Mesenchymal stem cell (in vitro differentiated cells and primary cell): ENCODE data around the gene COQ8A.

ENCODE experiments used
- DNase-seq: peaks from one replicate; pipeline ENCODE4 v3.0.0-alpha.2; 2013
- H2AFZ ChIP-seq: one replicate; pipeline ENCODE4 v1.6.1; 2013; ENCODE audit warnings: low read depth, mild to moderate bottlenecking, control low read depth, inconsistent platforms, low read length, moderate library complexity
- H2AK5ac ChIP-seq: 2 replicates; pipeline ENCODE4 v1.6.1; 2013; ENCODE audit warnings: low read length, moderate library complexity, mild to moderate bottlenecking, inconsistent platforms; ENCODE audit not compliant: severe bottlenecking
- H2BK120ac ChIP-seq: one replicate; pipeline ENCODE4 v1.6.1; 2013; ENCODE audit warnings: low read depth, mild to moderate bottlenecking, inconsistent platforms, low read length, moderate library complexity
- H2BK12ac ChIP-seq, 2 experiments: one replicate each; pipeline ENCODE4 v1.6.1; 2013; ENCODE audit warnings: inconsistent platforms in 2 of 2, low read length in 2 of 2, mild to moderate bottlenecking in 2 of 2, moderate library complexity in 2 of 2, control low read depth in 1 of 2
- H2BK15ac ChIP-seq: one replicate; pipeline ENCODE4 v1.6.1; 2013; ENCODE audit warnings: mild to moderate bottlenecking, low read depth, inconsistent platforms; ENCODE audit not compliant: poor library complexity, severe bottlenecking
- H2BK5ac ChIP-seq: 2 replicates; pipeline ENCODE4 v1.6.1; 2013; ENCODE audit warnings: low read depth, mild to moderate bottlenecking, low read length, control low read depth, inconsistent platforms; ENCODE audit not compliant: poor library complexity, severe bottlenecking
- H3K14ac ChIP-seq, 2 experiments: one replicate each; pipeline ENCODE4 v1.6.1; 2013; ENCODE audit warnings: inconsistent platforms in 2 of 2, low read length in 2 of 2, control low read depth in 1 of 2, mild to moderate bottlenecking in 1 of 2, moderate library complexity in 1 of 2
- H3K18ac ChIP-seq, 2 experiments: one replicate each; pipeline ENCODE4 v1.6.1; 2013; ENCODE audit warnings: inconsistent platforms in 2 of 2, low read length in 2 of 2, control low read depth in 1 of 2, low read depth in 1 of 2, mild to moderate bottlenecking in 1 of 2
- H3K23ac ChIP-seq, 2 experiments: one replicate each; pipeline ENCODE4 v1.6.1; 2013; ENCODE audit warnings: inconsistent platforms in 2 of 2, low read length in 2 of 2, mild to moderate bottlenecking in 2 of 2, moderate library complexity in 2 of 2, control low read depth in 1 of 2
- H3K27ac ChIP-seq: 2 replicates; pipeline ENCODE4 v1.5.1; 2013; ENCODE audit warnings: mild to moderate bottlenecking, moderate library complexity, low read length, control low read depth, inconsistent platforms; ENCODE audit not compliant: poor library complexity, severe bottlenecking
- H3K27me3 ChIP-seq, 2 experiments: 2 replicates each; pipeline versions ENCODE4 v1.6.1 to v1.7.0; 2013; ENCODE audit warnings: low read length in 2 of 2, mild to moderate bottlenecking in 2 of 2, moderate library complexity in 2 of 2, control low read depth in 1 of 2, inconsistent platforms in 1 of 2; ENCODE audit not compliant: control insufficient read depth in 1 of 2, insufficient read depth in 1 of 2
- H3K36me3 ChIP-seq, 2 experiments: 2 replicates each; pipeline versions ENCODE4 v1.6.1 to v1.7.0; 2013; ENCODE audit warnings: low read length in 2 of 2, control low read depth in 1 of 2, inconsistent platforms in 1 of 2, low read depth in 1 of 2, mild to moderate bottlenecking in 1 of 2; ENCODE audit not compliant: insufficient read depth in 2 of 2, control insufficient read depth in 1 of 2
- H3K4ac ChIP-seq, 2 experiments: one replicate each; pipeline ENCODE4 v1.6.1; 2013; ENCODE audit warnings: inconsistent platforms in 2 of 2, low read length in 2 of 2, mild to moderate bottlenecking in 2 of 2, moderate library complexity in 2 of 2, control low read depth in 1 of 2, low read depth in 1 of 2
- H3K4me1 ChIP-seq: 2 replicates; pipeline ENCODE4 v1.6.1; 2013; ENCODE audit warnings: low read depth, low read length, control low read depth; ENCODE audit not compliant: control insufficient read depth, insufficient read depth
- H3K4me2 ChIP-seq: 2 replicates; pipeline ENCODE4 v1.6.1; 2013; ENCODE audit warnings: low read length, mild to moderate bottlenecking, inconsistent platforms; ENCODE audit not compliant: poor library complexity, severe bottlenecking
- H3K4me3 ChIP-seq, 2 experiments: 2 replicates each; pipeline versions ENCODE4 v1.5.1 to v1.7.0; 2013; ENCODE audit warnings: low read length in 2 of 2, mild to moderate bottlenecking in 2 of 2, control low read depth in 1 of 2, low read depth in 1 of 2; ENCODE audit not compliant: insufficient read depth in 1 of 2
- H3K79me1 ChIP-seq: replicated peaks from 2 replicates; pipeline ENCODE4 v1.6.1; 2013; ENCODE audit warnings: mild to moderate bottlenecking, control low read depth, low read length, inconsistent platforms; ENCODE audit not compliant: poor library complexity, severe bottlenecking
- H3K9ac ChIP-seq: 2 replicates; pipeline ENCODE4 v1.7.0; 2013; ENCODE audit warnings: mild to moderate bottlenecking, low read length, moderate library complexity
- H3K9me3 ChIP-seq: 2 replicates; pipeline ENCODE4 v1.7.0; 2013; ENCODE audit warnings: mild to moderate bottlenecking, low read length; ENCODE audit not compliant: control insufficient read depth
- H4K8ac ChIP-seq: one replicate; pipeline ENCODE4 v1.6.1; 2013; ENCODE audit warnings: inconsistent platforms, mild to moderate bottlenecking, low read length, moderate library complexity
- H4K91ac ChIP-seq: one replicate; pipeline ENCODE4 v1.6.1; 2013; ENCODE audit warnings: mild to moderate bottlenecking, low read length, inconsistent platforms
- WGBS: methylation state at CpG from one replicate; pipeline ENCODE4 v1.1.7; 2013; ENCODE audit warnings: mixed read lengths; 5-methylcytosine and 5-hydroxymethylcytosine counted together

The COQ8A gene

DNA sequence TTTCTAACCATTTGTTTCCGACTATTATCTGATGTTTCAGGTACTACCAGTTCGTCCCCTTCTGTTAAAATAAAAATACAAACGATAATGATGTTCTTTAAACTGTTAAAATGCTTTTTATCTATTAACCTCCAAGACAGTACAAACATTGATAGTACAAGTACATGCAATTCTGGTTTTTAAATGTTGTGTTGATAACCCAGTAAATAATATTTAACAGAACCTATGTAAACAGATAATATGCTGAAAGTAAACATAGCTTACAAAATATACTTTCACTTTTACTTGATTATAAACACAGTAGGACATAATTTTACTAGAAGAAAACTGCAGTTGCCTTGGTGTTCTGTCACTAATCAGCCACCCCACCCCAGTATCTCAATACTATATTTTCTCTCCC lies 76.9 kb downstream of the COQ8A start:
- H3K9ac ChIP-seq, result no peak overlapping the region
- peaks cover 9 to 83% of the 10 kb centered on the region in 2 experiments for H3K36me3 ChIP-seq
- peaks cover 4% of the 10 kb centered on the region for H3K79me1 ChIP-seq
- no peak overlapping the region for H4K91ac ChIP-seq
- H3K4ac ChIP-seq, result no peak overlapping the region
- no peak overlapping the region for H2AFZ ChIP-seq
- H3K14ac ChIP-seq, result no peak overlapping the region
- H3K23ac ChIP-seq, result no peak overlapping the region
- H2BK120ac ChIP-seq, result no peak overlapping the region
- H2BK5ac ChIP-seq, result no peak overlapping the region
- H2BK15ac ChIP-seq, result no peak overlapping the region
- H4K8ac ChIP-seq, result no peak overlapping the region
- no peak overlapping the region for H2AK5ac ChIP-seq
- H3K9me3 ChIP-seq, result peaks cover 16% of the 10 kb centered on the region
- no peak for DNase-seq
- no peak overlapping the region for H3K4me3 ChIP-seq
- 79% methylated on average over 2 of the region's 3 CpGs for WGBS
- H3K27me3 ChIP-seq, result no peaks in the 10 kb centered on the region
- H3K4me2 ChIP-seq, result no peak overlapping the region
- H2BK12ac ChIP-seq, result no peak overlapping the region
- no peak overlapping the region for H3K18ac ChIP-seq
- H3K27ac ChIP-seq, result no peak overlapping the region
- H3K4me1 ChIP-seq, result no peaks in the 10 kb centered on the region

DNA sequence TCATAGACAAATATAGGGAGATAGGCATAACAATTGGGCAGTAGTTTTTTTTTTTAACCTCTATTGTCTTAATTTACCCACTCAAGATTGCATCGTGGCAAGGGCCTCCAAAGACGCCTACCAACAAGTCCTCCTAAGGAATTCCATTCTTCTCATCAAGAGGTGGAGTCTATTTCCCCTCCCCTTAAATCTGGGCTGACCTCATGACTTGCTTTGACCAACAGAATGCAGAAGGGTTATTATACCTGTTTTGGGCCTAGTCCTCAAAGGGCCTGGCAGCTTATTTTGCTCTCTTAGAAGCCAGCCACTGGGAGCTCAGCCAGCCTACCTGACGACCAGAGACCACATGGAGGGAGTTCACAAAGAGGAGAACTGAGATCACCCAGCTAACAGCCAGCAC lies 92.3 kb downstream of the COQ8A start:
- Histone ChIP-seq H3K9ac (no peak overlapping the region), H3K23ac (no peak overlapping the region), H3K36me3 (peaks cover 10 to 89% of the 10 kb centered on the region in 2 experiments), H2AK5ac (no peak overlapping the region), H4K8ac (no peak overlapping the region), H4K91ac (no peak overlapping the region), H3K14ac (no peak overlapping the region), H2BK12ac (no peak overlapping the region), H3K9me3 (no peaks in the 10 kb centered on the region), H2BK120ac (no peak overlapping the region), H3K79me1 (peaks cover 8% of the 10 kb centered on the region), H3K4ac (no peak overlapping the region), H3K27me3 (no peaks in the 10 kb centered on the region), H2AFZ (no peak overlapping the region), H3K4me3 (no peak overlapping the region), H2BK5ac (no peak overlapping the region), H3K4me1 (no peaks in the 10 kb centered on the region), H2BK15ac (no peak overlapping the region), H3K4me2 (no peak overlapping the region), H3K18ac (no peak overlapping the region), H3K27ac (no peak overlapping the region)
- 91% methylated on average over 3 of the region's 3 CpGs for WGBS
- DNase-seq, result no peak

DNA sequence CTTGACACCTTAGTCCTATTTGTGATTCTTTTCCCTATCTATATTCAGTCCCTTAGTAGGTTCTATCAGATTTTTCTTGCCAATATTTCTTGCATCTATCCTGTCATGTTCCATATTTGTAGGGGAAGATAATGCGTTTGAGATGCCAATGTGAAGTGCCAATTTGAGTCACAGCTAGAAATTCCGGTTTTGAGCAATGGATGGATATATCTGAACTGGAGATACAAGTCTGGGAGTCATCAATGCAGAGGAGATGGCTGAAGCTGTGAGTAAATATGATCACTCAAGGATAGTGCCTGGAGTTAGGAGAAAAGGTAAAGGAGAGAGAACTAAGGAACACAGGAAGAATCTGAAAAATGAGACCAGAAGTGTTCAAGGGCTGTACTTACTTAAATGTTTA lies 93.8 kb downstream of the COQ8A start:
- Histone ChIP-seq H2BK5ac (no peak overlapping the region), H4K91ac (no peak overlapping the region), H2BK120ac (no peak overlapping the region), H3K4ac (no peak overlapping the region), H3K18ac (no peak overlapping the region), H4K8ac (no peak overlapping the region), H3K36me3 (peaks cover 9 to 89% of the 10 kb centered on the region in 2 experiments), H3K27ac (no peak overlapping the region), H3K4me2 (no peak overlapping the region), H3K27me3 (no peaks in the 10 kb centered on the region), H2AK5ac (no peak overlapping the region), H3K9me3 (peaks cover 6% of the 10 kb centered on the region), H3K14ac (no peak overlapping the region), H2BK15ac (no peak overlapping the region), H3K23ac (no peak overlapping the region), H2BK12ac (no peak overlapping the region), H3K4me1 (no peaks in the 10 kb centered on the region), H3K9ac (no peak overlapping the region), H3K79me1 (peaks cover 6% of the 10 kb centered on the region), H2AFZ (no peak overlapping the region), H3K4me3 (no peak overlapping the region)
- WGBS, result 96% methylated on average over 2 of the region's 2 CpGs
- no peak for DNase-seq

DNA sequence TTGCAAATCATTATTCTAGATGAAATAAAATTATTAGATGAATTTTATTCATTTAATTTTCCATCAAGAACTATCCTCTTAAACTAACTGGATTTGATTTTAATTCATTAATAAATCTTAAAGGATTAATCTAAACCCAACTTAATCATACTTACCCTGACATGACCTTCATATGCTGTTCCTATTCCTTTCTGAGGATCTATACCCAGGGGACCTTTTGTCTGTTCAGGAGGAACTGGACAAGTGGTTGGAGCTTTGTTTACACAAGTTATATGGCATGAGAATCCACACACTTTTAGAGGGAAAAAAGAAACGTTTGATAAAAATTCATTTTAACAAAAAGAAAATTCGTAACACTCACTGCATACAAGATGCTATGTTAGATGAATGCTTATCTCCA lies 95.2 kb downstream of the COQ8A start:
- Histone ChIP-seq H3K18ac (no peak overlapping the region), H2AFZ (no peak overlapping the region), H2BK15ac (no peak overlapping the region), H3K27me3 (no peaks in the 10 kb centered on the region), H4K8ac (no peak overlapping the region), H2BK12ac (no peak overlapping the region), H2BK5ac (no peak overlapping the region), H2AK5ac (no peak overlapping the region), H3K9ac (no peak overlapping the region), H3K4me3 (no peak overlapping the region), H2BK120ac (no peak overlapping the region), H3K9me3 (peaks cover 9% of the 10 kb centered on the region), H3K79me1 (peaks cover 5% of the 10 kb centered on the region), H3K23ac (no peak overlapping the region), H3K27ac (no peak overlapping the region), H3K4me2 (no peak overlapping the region), H3K4ac (no peak overlapping the region), H3K4me1 (no peaks in the 10 kb centered on the region), H4K91ac (no peak overlapping the region), H3K36me3 (peaks cover 5 to 93% of the 10 kb centered on the region in 2 experiments), H3K14ac (no peak overlapping the region)
- DNase-seq, result no peak
- WGBS, result no CpG with 5 or more reads among the region's 2 CpGs
